HCT116 (cell line): ENCODE data around the gene TMEM179. TPM values are rescaled to one million over a fixed set of nuclear protein-coding genes. Genes with fewer than 3 reads are reported as not detected.

ENCODE experiments used
- ATAC-seq: fragments of 200-7000 bp; cut with Tn5 transposase; 2 replicates; pipeline ENCODE4 v1.9.1; 2020; ENCODE audit warnings: mild to moderate bottlenecking, moderate library complexity
- BruUV-seq: library from RNA; stranded (reverse); fragments of 400-500 nt; replicated peaks from 2 replicates; lab custom pipeline; 2021; lab: Mats Ljungman, UMichigan
- CTCF ChIA-PET: fragments of 300-600 bp; sonication (Branson Sonifier 250); formaldehyde crosslinking; loops from one replicate; lab custom pipeline; 2021; ENCODE audit warnings: antibody characterized with exemption; lab: Charles Lee
- POLR2A ChIA-PET: fragments of 300-600, 350-600 bp; sonication (Branson Sonifier 250); formaldehyde crosslinking; loops from one replicate; lab custom pipeline; 2021; ENCODE audit warnings: antibody characterized with exemption; lab: Charles Lee
- RAD21 ChIA-PET, 2 experiments: fragments of 300-600 bp; sonication (Branson Sonifier 250); formaldehyde crosslinking; loops; one replicate each; lab custom pipeline; 2023; ENCODE audit warnings: low total read pairs in 2 of 2; ENCODE audit not compliant: uncharacterized antibody in 2 of 2, unreplicated experiment in 2 of 2, low non-redundant PET in 1 of 2; lab: Charles Lee
- DNase-seq: peaks from one replicate; pipeline ENCODE4 v3.0.0-alpha.2; 2010; ENCODE audit warnings: low read depth, low spot score
- H2AFZ ChIP-seq: fragments of 200-600 bp; shearing (Covaris generic), sonication (generic); 2 replicates; pipeline ENCODE4 v1.6.1; 2017; ENCODE audit warnings: low read depth, mixed run types, mixed read lengths, antibody characterized with exemption, low read length; ENCODE audit not compliant: poor library complexity, severe bottlenecking
- H3K27ac ChIP-seq: 2 replicates; pipeline ENCODE4 v1.5.1; 2012; ENCODE audit warnings: low read depth, low read length
- H3K27me3 ChIP-seq: fragments of 200-600 bp; sonication (generic); 2 replicates; pipeline ENCODE4 v1.6.1; 2016; ENCODE audit warnings: mixed run types, low read length, mixed read lengths; ENCODE audit not compliant: insufficient read depth
- H3K36me3 ChIP-seq, 2 experiments: fragments of 200-500 bp in 1 of 2; fragments of 200-600 bp in 1 of 2; sonication (Bioruptor generic) in 1 of 2; sonication (generic) in 1 of 2; 2 replicates each; pipeline versions ENCODE4 v1.5.1 to v1.6.1; 2014 to 2016; ENCODE audit warnings: low read length in 2 of 2, inconsistent platforms in 1 of 2, mixed read lengths in 1 of 2, mixed run types in 1 of 2; ENCODE audit not compliant: insufficient read depth in 2 of 2, control insufficient read depth in 1 of 2
- H3K4me1 ChIP-seq, 2 experiments: fragments of 200-600 bp in 1 of 2; sonication (generic) in 1 of 2; 2 replicates each; pipeline versions ENCODE4 v1.5.1 to v1.6.1; 2012 to 2017; ENCODE audit warnings: low read length in 2 of 2, inconsistent platforms in 1 of 2, mild to moderate bottlenecking in 1 of 2, mixed read lengths in 1 of 2, mixed run types in 1 of 2, moderate library complexity in 1 of 2; ENCODE audit not compliant: insufficient read depth in 2 of 2, control insufficient read depth in 1 of 2
- H3K4me2 ChIP-seq: fragments of 200-600 bp; sonication (generic); 2 replicates; pipeline ENCODE4 v1.6.1; 2017; ENCODE audit warnings: mixed run types, low read length, mixed read lengths
- H3K4me3 ChIP-seq, 2 experiments: fragments of 200-600 bp in 1 of 2; sonication (generic) in 1 of 2; replicated peaks in 1 of 2; 2 replicates each; pipeline ENCODE4 v1.5.1; 2011 to 2016; ENCODE audit warnings: low read length in 2 of 2, control low read depth in 1 of 2, low read depth in 1 of 2, mild to moderate bottlenecking in 1 of 2, mixed read lengths in 1 of 2, mixed run types in 1 of 2
- H3K79me2 ChIP-seq: fragments of 200-600 bp; sonication (generic); 2 replicates; pipeline ENCODE4 v1.6.1; 2017; ENCODE audit warnings: mild to moderate bottlenecking, mixed run types, low read length, moderate library complexity, mixed read lengths; ENCODE audit not compliant: insufficient read depth
- H3K9ac ChIP-seq: fragments of 200-600 bp; sonication (generic); 2 replicates; pipeline ENCODE4 v1.6.1; 2016; ENCODE audit warnings: low read length, mixed read lengths
- H3K9me2 ChIP-seq: fragments of 200-600 bp; sonication (generic), shearing (Covaris generic); 2 replicates; pipeline ENCODE4 v1.6.1; 2017; ENCODE audit warnings: mixed run types, mild to moderate bottlenecking, moderate library complexity; ENCODE audit not compliant: insufficient read depth
- H3K9me3 ChIP-seq, 2 experiments: fragments of 200-500 bp in 1 of 2; fragments of 200-600 bp in 1 of 2; sonication (Bioruptor generic) in 1 of 2; sonication (generic) in 1 of 2; 2 replicates each; pipeline ENCODE4 v1.6.1; 2014 to 2017; ENCODE audit warnings: low read length in 2 of 2, mixed read lengths in 2 of 2, inconsistent platforms in 1 of 2, low read depth in 1 of 2, mild to moderate bottlenecking in 1 of 2, mixed run types in 1 of 2, moderate library complexity in 1 of 2; ENCODE audit not compliant: control insufficient read depth in 1 of 2, insufficient read depth in 1 of 2
- H4K20me1 ChIP-seq: fragments of 200-600 bp; sonication (generic), shearing (Covaris generic); 2 replicates; pipeline ENCODE4 v1.6.1; 2017; ENCODE audit warnings: mixed run types, mild to moderate bottlenecking, moderate library complexity; ENCODE audit not compliant: insufficient read depth
- ATF3 ChIP-seq: IDR thresholded peaks from 2 replicates; pipeline ENCODE4 v1.6.1; 2012
- CBX3 ChIP-seq: IDR thresholded peaks from 2 replicates; pipeline ENCODE4 v1.6.1; 2012; ENCODE audit warnings: low read depth
- CEBPB ChIP-seq: IDR thresholded peaks from 2 replicates; pipeline ENCODE4 v1.6.1; 2012; ENCODE audit warnings: low read depth
- EGR1 ChIP-seq: IDR thresholded peaks from 2 replicates; pipeline ENCODE4 v1.6.1; 2012; ENCODE audit warnings: low read depth
- ELF1 ChIP-seq: IDR thresholded peaks from 2 replicates; pipeline ENCODE4 v1.6.1; 2012; ENCODE audit warnings: low read depth, borderline replicate concordance
- EZH2 ChIP-seq: fragments of 200-600 bp; sonication (generic); IDR thresholded peaks from 2 replicates; pipeline ENCODE4 v1.6.1; 2017; ENCODE audit warnings: antibody characterized with exemption, mixed run types
- EZH2phosphoT487 ChIP-seq: fragments of 200-600 bp; IDR thresholded peaks from 2 replicates; pipeline ENCODE4 v1.6.1; 2018; ENCODE audit warnings: antibody characterized with exemption, borderline replicate concordance
- JUND ChIP-seq: IDR thresholded peaks from 2 replicates; pipeline ENCODE4 v1.6.1; 2012
- POLR2A ChIP-seq: IDR thresholded peaks from 2 replicates; pipeline ENCODE4 v1.7.0; 2011; ENCODE audit warnings: borderline replicate concordance; ENCODE audit not compliant: insufficient read depth, insufficient read length; ENCODE audit errors: extremely low read depth
- REST ChIP-seq: IDR thresholded peaks from 2 replicates; pipeline ENCODE4 v1.6.1; 2012; ENCODE audit warnings: low read depth
- SIN3A ChIP-seq: IDR thresholded peaks from 2 replicates; pipeline ENCODE4 v1.6.1; 2012; ENCODE audit warnings: low read depth
- TCF7L2 ChIP-seq: IDR thresholded peaks from 2 replicates; pipeline ENCODE4 v1.7.0; 2011; ENCODE audit warnings: borderline replicate concordance, inconsistent platforms; ENCODE audit not compliant: insufficient read depth, insufficient read length; ENCODE audit errors: extremely low read depth
- YY1 ChIP-seq: IDR thresholded peaks from 2 replicates; pipeline ENCODE4 v1.6.1; 2011; ENCODE audit warnings: low read length, low read depth, moderate library complexity, mild to moderate bottlenecking; ENCODE audit not compliant: insufficient replicate concordance; ENCODE audit errors: extremely low read depth
- ZFX ChIP-seq: fragments of 450-650 bp; IDR thresholded peaks from 2 replicates; pipeline ENCODE4 v1.6.1; 2017
- intact Hi-C: fragments of 100-400 bp; cut with micrococcal nuclease; formaldehyde crosslinking; loops from 2 replicates; pipeline ENCODE4 v1.10.0; 2022
- total RNA-seq: library from RNA; stranded (reverse); gene quantifications from one replicate; pipeline ENCODE4 v1.2.1, GENCODE V29; 2021; ENCODE audit not compliant: unreplicated experiment
- TF ChIP-seq, protein P1 (sequence below): IDR thresholded peaks from 2 replicates; pipeline ENCODE4 v1.6.1; 2011; ENCODE audit warnings: mild to moderate bottlenecking, low read length, moderate library complexity; ENCODE audit not compliant: insufficient replicate concordance; ENCODE audit errors: extremely low read depth
- TF ChIP-seq, protein P2 (sequence below): IDR thresholded peaks from 2 replicates; pipeline ENCODE4 v1.6.1; 2012

The TMEM179 gene
- total RNA-seq, 1 experiment from 2014 or later: not detected

- CTCF ChIA-PET: no interaction called here
- peaks cover 30% of the 10 kb centered on the region; the same call in 1 of the 2 replicates for H3K27me3 ChIP-seq
- TF ChIP-seq EGR1: no peak
- TF ChIP-seq EZH2: no peak
- TF ChIP-seq ZFX: no peak
- no peak for TF ChIP-seq POLR2A
- no peak for TF ChIP-seq REST
- no peak for TF ChIP-seq EZH2phosphoT487
- no peak for TF ChIP-seq CBX3
- TF ChIP-seq CEBPB: no peak
- TF ChIP-seq, protein P1, sequence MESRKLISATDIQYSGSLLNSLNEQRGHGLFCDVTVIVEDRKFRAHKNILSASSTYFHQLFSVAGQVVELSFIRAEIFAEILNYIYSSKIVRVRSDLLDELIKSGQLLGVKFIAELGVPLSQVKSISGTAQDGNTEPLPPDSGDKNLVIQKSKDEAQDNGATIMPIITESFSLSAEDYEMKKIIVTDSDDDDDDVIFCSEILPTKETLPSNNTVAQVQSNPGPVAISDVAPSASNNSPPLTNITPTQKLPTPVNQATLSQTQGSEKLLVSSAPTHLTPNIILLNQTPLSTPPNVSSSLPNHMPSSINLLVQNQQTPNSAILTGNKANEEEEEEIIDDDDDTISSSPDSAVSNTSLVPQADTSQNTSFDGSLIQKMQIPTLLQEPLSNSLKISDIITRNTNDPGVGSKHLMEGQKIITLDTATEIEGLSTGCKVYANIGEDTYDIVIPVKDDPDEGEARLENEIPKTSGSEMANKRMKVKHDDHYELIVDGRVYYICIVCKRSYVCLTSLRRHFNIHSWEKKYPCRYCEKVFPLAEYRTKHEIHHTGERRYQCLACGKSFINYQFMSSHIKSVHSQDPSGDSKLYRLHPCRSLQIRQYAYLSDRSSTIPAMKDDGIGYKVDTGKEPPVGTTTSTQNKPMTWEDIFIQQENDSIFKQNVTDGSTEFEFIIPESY: no peak
- no peak for TF ChIP-seq TCF7L2
- TF ChIP-seq ATF3: no peak
- no peak for TF ChIP-seq ELF1
- TF ChIP-seq, protein P2, sequence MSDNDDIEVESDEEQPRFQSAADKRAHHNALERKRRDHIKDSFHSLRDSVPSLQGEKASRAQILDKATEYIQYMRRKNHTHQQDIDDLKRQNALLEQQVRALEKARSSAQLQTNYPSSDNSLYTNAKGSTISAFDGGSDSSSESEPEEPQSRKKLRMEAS: no peak
- TF ChIP-seq YY1: no peak
- TF ChIP-seq SIN3A: no peak
- TF ChIP-seq JUND: no peak
- TF ChIP-seq, all 23 proteins: peak for 0
- no peak for ATAC-seq
- RAD21 ChIA-PET: no interaction called here
- Histone ChIP-seq H3K4me1 (no peaks in the 10 kb centered on the region), H3K79me2 (no peaks in the 10 kb centered on the region), H3K9ac (no peak overlapping the region), H3K9me3 (no peaks in the 10 kb centered on the region), H3K4me3 (no peak overlapping the region), H3K9me2 (no peaks in the 10 kb centered on the region), H4K20me1 (no peaks in the 10 kb centered on the region), H2AFZ (no peak overlapping the region), H3K4me2 (no peak overlapping the region), H3K36me3 (no peaks in the 10 kb centered on the region), H3K27ac (no peak overlapping the region)
- POLR2A ChIA-PET: no interaction called here
- no peak for DNase-seq
- intact Hi-C loops: no loop called here
- no TSS peak for BruUV-seq
Observed at GRCh38 chr14:104609666-104610065, 5.1 kb upstream of the TMEM179 start.
